ENCODE data around the gene SPOCK2.

Gene SPOCK2

DNA sequence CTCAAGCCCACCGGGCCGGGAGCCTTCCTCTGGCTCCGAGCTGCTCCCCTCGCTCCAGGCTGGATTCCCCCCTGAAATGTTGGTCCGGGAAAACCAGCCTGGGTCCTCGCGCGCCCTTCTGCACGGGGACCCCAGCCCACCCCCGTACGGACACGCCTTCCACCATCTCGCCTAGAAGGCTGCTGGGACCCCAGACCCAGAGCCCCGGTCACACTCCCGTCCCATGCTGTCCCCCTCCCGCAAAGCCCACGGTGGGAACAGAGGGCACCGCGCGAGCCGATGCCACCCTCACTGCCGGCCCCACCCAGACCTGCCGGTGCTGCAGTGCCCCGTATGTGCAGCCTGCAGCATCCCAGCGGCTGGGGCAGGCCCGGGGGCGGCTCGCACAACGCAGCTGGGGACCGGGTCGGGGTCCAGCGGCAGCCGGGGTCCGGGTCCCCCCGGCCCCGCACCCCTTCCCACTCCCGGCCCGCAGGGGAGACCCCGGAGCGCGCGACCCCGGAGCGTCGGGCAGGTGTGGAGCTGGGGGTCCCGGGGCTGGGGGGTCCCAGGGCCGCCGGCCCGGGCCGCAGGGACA is 871 bp downstream of the SPOCK2 start:
- Mint-ChIP-seq H3K4me1 (ENCODE audit: low read depth) (peaks cover 60% of the 10 kb centered on the region), H3K27ac (peak overlapping the region; percentile 93), H3K36me3 (ENCODE audit: low read depth) (peaks cover 42% of the 10 kb centered on the region), H3K27me3 (ENCODE audit: low read depth) (no peaks in the 10 kb centered on the region), H3K9me3 (no peaks in the 10 kb centered on the region), H3K4me3 (peak overlapping the region; percentile 96)

DNA sequence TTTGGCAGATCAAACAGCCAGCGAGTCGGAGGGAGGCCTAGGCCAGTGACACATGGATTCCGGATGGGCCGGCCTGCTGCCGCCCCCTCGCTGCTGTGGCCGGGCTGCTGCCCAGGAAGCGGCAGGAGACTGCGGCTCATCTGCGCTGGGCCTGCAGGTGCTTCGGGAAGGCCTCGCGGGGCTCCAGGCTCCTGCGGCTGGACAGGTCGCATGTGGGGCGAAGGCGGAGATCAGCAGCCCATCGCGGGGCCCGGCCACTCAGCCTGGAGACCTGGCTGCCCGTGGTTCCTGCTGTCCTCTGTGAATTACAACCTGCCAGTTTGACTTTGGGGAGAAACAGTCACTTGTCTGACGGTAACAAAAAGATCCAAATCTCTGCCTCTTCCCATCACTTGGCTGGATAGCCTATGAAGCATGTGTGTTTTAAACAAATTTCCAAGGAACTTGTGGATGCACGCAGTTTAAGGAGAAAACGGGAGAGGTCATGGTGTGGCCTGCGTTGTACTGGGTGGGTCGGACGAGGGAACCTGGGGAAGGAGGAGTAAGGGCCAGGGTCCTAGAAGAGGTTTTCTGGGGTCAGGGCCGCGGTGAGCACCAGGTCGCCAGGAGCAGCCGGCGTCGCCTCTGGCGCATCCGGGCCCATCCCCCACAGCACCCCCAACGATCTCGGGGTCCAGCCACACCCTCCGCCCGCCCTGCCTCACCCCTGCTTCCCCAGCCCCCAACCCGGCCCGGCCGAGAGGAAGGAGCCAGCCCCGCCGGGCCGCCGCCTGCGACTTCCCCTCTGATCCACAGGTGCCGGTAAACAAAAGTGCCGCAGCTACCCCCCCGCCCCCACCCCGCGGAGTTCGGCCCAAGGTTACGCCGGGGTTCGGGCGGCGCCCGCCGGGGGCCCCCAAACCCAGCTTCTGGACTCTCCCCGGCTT is 1.6 kb downstream of the SPOCK2 start:
- peaks cover 40% of the 10 kb centered on the region for H3K36me3 Mint-ChIP-seq (ENCODE audit: low read depth)
- H3K9me3 Mint-ChIP-seq = no peaks in the 10 kb centered on the region
- H3K27ac Mint-ChIP-seq = peak overlapping the region; percentile 92
- H3K27me3 Mint-ChIP-seq (ENCODE audit: low read depth) = no peaks in the 10 kb centered on the region
- H3K4me1 Mint-ChIP-seq (ENCODE audit: low read depth) = peaks cover 66% of the 10 kb centered on the region
- H3K4me3 Mint-ChIP-seq = peak overlapping the region; percentile 98

DNA sequence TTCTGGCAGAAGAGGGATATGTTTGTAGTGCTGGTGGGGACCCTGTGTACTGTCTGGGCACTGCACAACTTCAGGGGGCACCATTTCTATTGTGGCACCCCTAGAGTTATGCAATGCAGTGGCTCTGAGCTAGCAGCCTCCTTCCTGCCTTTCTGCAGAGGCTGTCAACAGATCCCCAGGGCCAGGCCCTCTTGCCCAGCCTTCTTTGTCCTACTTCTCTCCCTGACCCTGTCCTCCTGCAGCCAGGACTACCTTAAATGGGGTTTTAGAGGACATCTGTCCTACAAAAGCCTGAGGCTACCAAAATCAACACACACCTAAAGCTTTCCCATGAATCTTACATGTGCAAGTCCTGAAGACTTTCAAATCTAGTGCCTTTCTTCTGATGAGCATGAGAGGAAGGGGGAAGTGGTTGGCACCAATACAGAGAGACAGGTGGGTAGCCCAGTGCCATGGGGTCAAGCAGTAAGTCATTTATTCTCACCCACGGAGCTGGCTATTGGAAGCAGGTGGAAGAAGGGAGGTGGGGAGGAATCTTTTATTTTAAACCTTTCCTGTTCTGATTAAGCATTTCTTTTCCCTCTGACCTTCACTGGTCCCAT is 2.4 kb downstream of the SPOCK2 start:
- peaks cover 42% of the 10 kb centered on the region for H3K36me3 Mint-ChIP-seq (ENCODE audit: low read depth)

DNA sequence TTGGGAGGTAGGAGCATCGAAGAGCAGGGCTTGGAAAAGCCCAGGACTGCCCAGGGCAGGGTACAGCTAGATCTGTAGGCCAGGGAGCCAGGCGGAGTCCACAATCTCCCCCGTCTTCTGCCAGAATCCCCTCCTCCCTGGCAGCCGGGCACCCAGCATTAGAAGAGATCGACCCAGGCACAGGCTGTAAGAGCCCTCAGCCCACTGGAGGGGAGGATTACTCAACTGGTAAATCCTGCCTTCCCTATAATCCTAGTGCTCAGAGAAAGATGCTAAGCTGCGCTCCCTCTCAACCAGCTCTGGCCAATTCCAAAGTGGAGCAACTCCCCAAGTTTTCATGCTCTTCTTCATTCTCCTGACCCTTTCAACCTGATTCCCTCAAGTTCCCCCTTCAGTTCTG is 3.2 kb downstream of the SPOCK2 start:
- Mint-ChIP-seq H3K4me3 (peak overlapping the region; percentile 98), H3K27ac (peak overlapping the region; percentile 92), H3K9me3 (no peaks in the 10 kb centered on the region), H3K4me1 (ENCODE audit: low read depth) (peaks cover 69% of the 10 kb centered on the region), H3K27me3 (ENCODE audit: low read depth) (no peaks in the 10 kb centered on the region), H3K36me3 (ENCODE audit: low read depth) (peaks cover 43% of the 10 kb centered on the region)

More for the DNA sequence above, 2.4 kb downstream of the SPOCK2 start:
- Mint-ChIP-seq H3K4me1 (ENCODE audit: low read depth) (peaks cover 69% of the 10 kb centered on the region), H3K4me3 (peak overlapping the region; percentile 98), H3K27ac (peak overlapping the region; percentile 92), H3K9me3 (no peaks in the 10 kb centered on the region), H3K27me3 (ENCODE audit: low read depth) (no peaks in the 10 kb centered on the region)

DNA sequence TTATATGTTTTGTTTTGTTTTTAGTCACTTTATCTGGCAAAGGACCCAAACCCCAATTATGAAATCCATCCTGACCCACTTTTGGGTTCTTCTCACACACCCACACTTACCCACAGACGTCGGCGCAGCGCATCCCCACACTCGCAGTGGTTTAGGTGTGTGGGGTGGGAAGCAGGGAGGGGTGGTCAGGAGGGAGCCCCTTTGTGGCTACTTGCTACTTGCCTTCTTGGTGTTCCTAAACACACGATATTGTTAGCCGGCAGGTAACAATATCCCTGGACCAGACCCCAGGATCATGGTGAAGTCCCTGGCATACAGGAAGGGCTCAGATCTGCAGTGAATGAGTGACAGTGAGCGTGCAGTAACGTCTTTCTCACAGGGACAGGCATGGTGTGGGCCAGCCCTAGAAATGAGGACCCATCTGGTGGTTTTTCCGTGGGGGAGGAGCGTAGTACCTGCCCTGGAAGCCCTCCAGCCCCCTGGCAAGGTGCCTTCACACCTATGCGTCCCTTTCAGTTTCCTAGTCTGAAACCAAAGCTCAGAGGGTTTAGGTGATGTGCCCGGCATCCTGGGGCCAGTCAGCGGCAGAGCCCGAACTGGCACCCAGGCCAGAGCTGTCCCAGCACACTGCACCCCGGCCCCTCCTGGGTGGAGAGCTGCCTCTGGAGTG is 4.4 kb downstream of the SPOCK2 start:
- H3K36me3 Mint-ChIP-seq (ENCODE audit: low read depth) = peaks cover 47% of the 10 kb centered on the region
- H3K4me1 Mint-ChIP-seq (ENCODE audit: low read depth) = peaks cover 68% of the 10 kb centered on the region
- peak overlapping the region; percentile 83 for H3K27ac Mint-ChIP-seq
- H3K4me3 Mint-ChIP-seq = peak overlapping the region; percentile 98
- H3K27me3 Mint-ChIP-seq (ENCODE audit: low read depth) = no peaks in the 10 kb centered on the region
- no peaks in the 10 kb centered on the region for H3K9me3 Mint-ChIP-seq

DNA sequence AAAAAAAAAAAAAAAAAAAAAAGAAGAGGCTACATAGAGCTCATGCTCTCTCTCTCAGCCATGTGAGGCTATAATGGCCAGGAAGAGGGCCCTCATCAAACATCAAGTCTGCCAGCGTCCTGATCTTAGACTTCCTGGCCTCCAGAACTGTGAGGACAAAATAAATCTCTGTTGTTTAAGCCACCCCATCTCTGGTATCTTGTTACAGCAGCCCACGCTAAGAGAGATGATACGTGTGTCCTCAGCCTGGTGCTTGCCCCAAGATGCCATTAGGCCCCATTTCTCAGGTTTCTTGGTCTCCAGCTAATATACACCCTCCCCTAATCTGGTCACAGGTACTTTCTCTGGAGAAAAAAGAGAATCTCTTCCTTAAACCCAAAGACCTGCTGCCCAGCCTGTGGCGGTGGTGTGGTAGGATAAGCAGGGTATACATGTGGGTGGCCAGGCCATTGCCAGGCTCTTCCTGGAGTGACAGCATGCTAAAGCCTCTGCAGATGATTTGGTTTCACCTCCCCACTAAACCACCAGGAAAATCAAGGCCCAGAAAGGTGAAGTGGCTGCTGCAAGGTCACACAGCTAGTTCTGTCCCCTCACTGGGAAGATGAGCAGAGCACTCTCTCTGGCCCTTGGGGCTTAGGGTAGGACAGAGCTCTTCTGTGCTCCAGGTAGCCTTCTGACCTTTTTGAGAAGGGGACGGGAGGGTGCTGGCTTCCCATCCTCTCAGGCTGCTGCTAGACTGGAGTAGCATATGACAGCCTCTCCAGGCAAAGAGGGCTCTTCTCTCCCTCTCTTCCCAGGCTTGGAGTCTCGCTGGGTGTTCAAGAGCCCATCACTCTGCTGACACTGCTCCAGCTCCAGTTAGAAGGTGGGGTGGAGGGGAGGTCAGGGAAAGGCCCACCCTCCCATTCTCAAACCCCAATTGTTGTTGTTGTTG is 5.2 kb downstream of the SPOCK2 start:
- H3K4me3 Mint-ChIP-seq = peak overlapping the region; percentile 98
- peaks cover 68% of the 10 kb centered on the region for H3K4me1 Mint-ChIP-seq (ENCODE audit: low read depth)
- H3K36me3 Mint-ChIP-seq (ENCODE audit: low read depth) = peaks cover 49% of the 10 kb centered on the region

DNA sequence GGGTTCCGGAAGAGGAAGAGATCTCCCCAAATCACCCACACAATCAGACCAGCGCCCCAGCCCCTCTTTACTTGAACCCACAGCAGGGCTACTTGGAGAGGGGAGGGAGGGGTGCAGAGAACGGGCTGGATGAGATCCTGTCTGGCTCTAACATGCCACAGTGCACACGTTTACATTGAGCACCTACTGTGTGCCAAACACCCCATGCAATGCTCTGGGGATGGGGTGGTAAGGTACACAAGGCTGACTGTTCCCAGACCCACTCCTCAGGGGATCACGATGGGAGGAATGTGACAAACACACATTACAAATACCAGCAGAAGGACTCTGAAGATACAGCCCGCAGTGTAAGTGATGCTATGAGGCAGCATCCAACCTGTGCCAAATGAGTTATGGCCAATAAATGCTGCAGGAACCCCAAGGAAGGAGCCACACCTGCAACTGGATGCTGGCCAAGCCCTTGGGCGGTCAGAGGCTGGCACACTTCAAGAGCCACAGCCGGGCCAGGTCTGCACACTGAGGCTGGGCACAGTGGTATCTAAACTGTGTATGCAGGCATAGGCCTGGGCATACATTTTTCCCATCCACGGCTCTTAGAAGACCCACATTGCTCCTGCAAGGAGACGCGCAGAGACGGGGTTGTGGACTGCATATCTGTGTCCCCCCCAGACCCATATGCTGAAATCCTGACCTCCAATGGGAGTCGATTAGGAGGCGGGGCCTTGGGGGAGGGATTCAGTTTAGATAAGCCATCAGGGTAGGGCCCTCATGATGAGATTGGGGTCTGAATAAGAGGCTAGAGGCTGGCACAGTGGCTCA is 6.4 kb downstream of the SPOCK2 start:
- Mint-ChIP-seq H3K9me3 (no peaks in the 10 kb centered on the region), H3K4me3 (peak overlapping the region; percentile 5), H3K27ac (peak overlapping the region; percentile 26), H3K36me3 (ENCODE audit: low read depth) (peaks cover 49% of the 10 kb centered on the region), H3K27me3 (ENCODE audit: low read depth) (no peaks in the 10 kb centered on the region), H3K4me1 (ENCODE audit: low read depth) (peaks cover 75% of the 10 kb centered on the region)

More for the DNA sequence above, 5.2 kb downstream of the SPOCK2 start:
- H3K27ac Mint-ChIP-seq = peak overlapping the region; percentile 83
- no peaks in the 10 kb centered on the region for H3K9me3 Mint-ChIP-seq
- H3K27me3 Mint-ChIP-seq (ENCODE audit: low read depth) = no peaks in the 10 kb centered on the region

DNA sequence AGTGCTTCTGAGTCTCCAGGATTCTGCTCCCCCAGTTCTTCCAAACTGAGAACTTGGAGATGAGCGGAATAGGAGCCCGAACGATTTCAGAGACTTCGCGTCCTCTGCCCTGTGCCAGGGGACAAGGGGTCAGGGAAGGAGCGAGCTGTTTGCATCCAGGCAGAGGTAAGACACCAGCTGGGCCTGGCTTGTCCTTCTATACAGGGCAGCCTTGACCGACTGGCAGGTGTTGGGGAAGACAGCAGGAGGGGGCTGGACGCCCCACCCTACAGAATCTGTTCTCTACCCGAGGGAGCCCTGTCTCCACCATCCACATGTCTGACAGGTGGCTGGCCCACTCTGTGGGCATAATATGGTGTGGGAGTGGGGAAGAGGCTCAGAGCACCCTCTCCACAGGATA is 7.1 kb downstream of the SPOCK2 start:
- no peaks in the 10 kb centered on the region for H3K27me3 Mint-ChIP-seq (ENCODE audit: low read depth)
- peaks cover 75% of the 10 kb centered on the region for H3K4me1 Mint-ChIP-seq (ENCODE audit: low read depth)
- peaks cover 45% of the 10 kb centered on the region for H3K36me3 Mint-ChIP-seq (ENCODE audit: low read depth)
- peak overlapping the region; percentile 5 for H3K4me3 Mint-ChIP-seq
- no peak overlapping the region for H3K27ac Mint-ChIP-seq
- H3K9me3 Mint-ChIP-seq = no peaks in the 10 kb centered on the region

DNA sequence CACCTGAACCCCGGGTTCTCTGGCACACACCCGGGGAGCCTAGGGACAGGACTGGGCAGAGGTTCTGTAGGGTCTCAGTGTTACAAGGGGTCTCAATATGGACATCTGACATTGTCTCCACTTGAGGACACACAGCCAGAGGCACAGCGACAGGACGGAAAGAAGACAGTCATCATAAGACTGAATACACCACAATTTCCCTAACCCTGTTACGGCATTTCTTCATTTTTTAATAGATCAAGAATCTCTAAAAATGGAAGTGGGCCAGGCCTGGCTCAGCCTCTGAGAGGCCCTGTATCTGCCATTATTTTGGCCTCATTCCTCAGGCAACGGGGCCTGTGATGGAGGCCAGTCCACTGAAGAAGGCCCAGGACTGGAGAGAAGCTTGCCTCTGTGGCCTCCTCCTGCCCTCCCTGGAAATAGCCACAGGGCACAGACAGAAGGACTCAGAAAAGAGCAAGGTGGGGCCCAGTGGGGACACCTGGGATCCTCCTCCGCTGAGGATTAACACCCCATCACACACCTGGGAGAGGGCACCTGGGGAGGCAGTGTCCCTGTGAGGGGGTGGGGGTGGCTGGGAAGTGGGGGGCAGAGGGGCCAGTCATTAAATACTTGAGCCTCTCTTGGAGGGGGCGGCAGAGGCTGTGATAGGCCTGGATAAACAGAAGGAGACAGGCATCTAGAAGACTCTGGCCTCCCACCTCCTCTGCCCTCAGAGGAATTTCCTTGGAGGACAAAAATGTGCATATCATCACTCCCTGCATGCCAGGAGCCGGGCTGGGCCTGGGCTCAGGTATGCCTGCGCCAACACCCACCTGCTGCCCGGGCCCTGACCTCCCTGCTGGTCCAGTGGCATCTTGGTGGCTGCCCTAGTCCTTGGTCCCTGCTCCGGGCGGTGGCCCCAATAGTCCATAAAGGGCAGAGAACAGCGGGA is 8.0 kb downstream of the SPOCK2 start:
- Mint-ChIP-seq H3K9me3 (no peaks in the 10 kb centered on the region), H3K36me3 (ENCODE audit: low read depth) (peaks cover 40% of the 10 kb centered on the region), H3K27ac (peak overlapping the region; percentile 62), H3K4me3 (peak overlapping the region; percentile 34), H3K27me3 (ENCODE audit: low read depth) (no peaks in the 10 kb centered on the region), H3K4me1 (ENCODE audit: low read depth) (peaks cover 72% of the 10 kb centered on the region)

DNA sequence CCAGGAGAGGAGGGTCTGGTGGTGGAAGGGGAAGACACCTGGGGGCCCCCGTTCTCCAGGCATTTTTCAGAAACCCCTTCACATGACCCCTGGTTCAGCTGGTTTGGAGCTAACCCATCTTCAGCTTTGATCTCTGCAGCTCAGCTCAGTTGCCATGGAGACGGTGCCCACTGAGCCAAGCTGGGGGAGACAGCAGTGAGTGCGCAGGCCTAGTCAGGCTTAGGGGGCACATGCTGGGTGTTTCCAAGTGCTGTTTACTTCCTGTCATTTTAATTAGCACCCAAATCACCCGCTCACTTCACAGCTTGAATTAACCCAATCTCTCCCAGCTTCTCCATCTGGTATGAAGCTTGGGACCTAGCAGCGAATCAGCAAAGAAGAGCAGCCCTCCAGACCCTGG is 9.0 kb downstream of the SPOCK2 start:
- Mint-ChIP-seq H3K27ac (peak overlapping the region; percentile 45), H3K27me3 (ENCODE audit: low read depth) (no peaks in the 10 kb centered on the region), H3K4me3 (no peak overlapping the region), H3K4me1 (ENCODE audit: low read depth) (peaks cover 67% of the 10 kb centered on the region), H3K9me3 (no peaks in the 10 kb centered on the region), H3K36me3 (ENCODE audit: low read depth) (peaks cover 33% of the 10 kb centered on the region)

DNA sequence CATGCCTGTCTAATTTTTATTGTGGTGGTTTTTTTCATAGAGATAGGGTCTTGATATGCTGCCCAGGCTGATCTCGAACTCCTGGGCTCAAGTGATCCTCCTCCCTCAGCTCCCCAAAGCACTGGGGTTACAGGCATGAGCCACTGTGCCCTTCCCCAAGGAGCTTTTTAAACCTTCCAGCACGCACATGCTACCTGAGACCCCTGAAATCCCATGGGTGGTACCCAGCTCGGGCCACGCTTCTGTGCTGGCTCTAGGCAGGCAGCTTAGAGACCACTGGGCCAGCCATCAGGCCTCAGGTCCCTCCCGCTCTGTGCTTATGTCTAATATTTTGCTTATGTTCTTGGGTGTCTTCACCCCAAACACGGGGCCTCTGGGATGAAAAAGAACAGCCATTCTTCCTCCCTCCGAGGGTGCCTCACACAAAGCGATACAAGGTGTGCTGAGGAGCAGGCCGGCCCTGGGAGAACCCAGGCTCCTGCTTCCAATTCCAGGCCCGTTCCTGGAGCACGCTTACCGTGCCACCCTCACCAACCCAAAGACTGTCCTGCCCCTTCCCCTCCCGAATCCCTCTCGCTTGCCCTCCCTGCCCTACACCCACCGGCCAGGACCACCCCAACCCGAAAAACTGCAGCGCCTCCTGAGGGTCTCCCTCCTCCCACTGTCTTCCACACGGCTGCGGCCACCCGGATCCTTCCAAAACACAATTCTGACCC is 10.9 kb downstream of the SPOCK2 start:
- Mint-ChIP-seq H3K27ac (peak overlapping the region; percentile 82), H3K27me3 (ENCODE audit: low read depth) (no peaks in the 10 kb centered on the region), H3K4me3 (no peak overlapping the region), H3K4me1 (ENCODE audit: low read depth) (peaks cover 56% of the 10 kb centered on the region), H3K36me3 (ENCODE audit: low read depth) (peaks cover 28% of the 10 kb centered on the region), H3K9me3 (no peaks in the 10 kb centered on the region)

DNA sequence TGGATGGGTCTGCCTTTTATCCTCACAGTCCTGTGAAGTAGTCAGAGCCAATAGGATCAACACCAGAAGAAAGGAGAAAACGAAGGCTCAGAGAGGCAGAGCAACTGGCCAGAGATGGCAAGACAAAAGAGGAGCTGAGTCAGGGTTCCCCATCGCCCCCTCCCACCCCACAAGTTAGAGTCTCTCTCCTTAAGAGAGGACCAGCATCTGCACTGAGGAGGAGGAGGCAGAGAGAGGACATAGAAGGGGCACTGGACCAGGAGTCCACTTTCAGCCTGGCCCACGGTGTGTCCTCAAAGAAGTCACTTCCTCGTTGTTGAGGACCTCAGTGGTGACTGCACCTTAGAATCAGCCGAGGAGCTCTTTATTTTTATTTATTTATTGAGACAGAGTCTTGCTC is 11.6 kb downstream of the SPOCK2 start:
- no peak overlapping the region for H3K4me3 Mint-ChIP-seq
- H3K4me1 Mint-ChIP-seq (ENCODE audit: low read depth) = peaks cover 52% of the 10 kb centered on the region
- peak overlapping the region; percentile 46 for H3K27ac Mint-ChIP-seq
- H3K36me3 Mint-ChIP-seq (ENCODE audit: low read depth) = peaks cover 29% of the 10 kb centered on the region
- H3K9me3 Mint-ChIP-seq = no peaks in the 10 kb centered on the region
- H3K27me3 Mint-ChIP-seq (ENCODE audit: low read depth) = no peaks in the 10 kb centered on the region
